HEK293 (cell line): ENCODE results near the gene SLC30A3.
A peak's percentile ranks its signal among the peaks of the same experiment; 100 is the strongest.

Source experiments
- GLIS1 ChIP-seq: fragments of 450-650 bp; formaldehyde crosslinking; IDR thresholded peaks from 2 replicates; pipeline ENCODE4 v1.5.1; 2016; ENCODE audit warnings: missing biosample characterization, missing genetic modification characterization
- GLIS2 ChIP-seq: fragments of 450-650 bp; formaldehyde crosslinking; IDR thresholded peaks from 2 replicates; pipeline ENCODE4 v1.5.1; 2016; ENCODE audit warnings: missing biosample characterization, missing genetic modification characterization
- PRDM10 ChIP-seq: fragments of 450-650 bp; formaldehyde crosslinking; IDR thresholded peaks from 2 replicates; pipeline ENCODE4 v1.5.1; 2016; ENCODE audit warnings: missing biosample characterization, missing genetic modification characterization
- SP3 ChIP-seq: fragments of 450-650 bp; formaldehyde crosslinking; IDR thresholded peaks from 2 replicates; pipeline ENCODE4 v1.5.1; 2016; ENCODE audit warnings: missing biosample characterization, missing genetic modification characterization
- ZBTB11 ChIP-seq: fragments of 450-650 bp; formaldehyde crosslinking; conservative IDR thresholded peaks from 2 replicates; pipeline ENCODE4 v1.5.1; 2016; ENCODE audit warnings: low read depth, missing biosample characterization, missing genetic modification characterization
- ZBTB20 ChIP-seq: fragments of 450-650 bp; formaldehyde crosslinking; IDR thresholded peaks from 2 replicates; pipeline ENCODE4 v1.5.1; 2016; ENCODE audit warnings: missing biosample characterization, missing genetic modification characterization
- ZBTB44 ChIP-seq: fragments of 450-650 bp; IDR thresholded peaks from 2 replicates; pipeline ENCODE4 v1.5.1; 2018; ENCODE audit warnings: missing biosample characterization, mild to moderate bottlenecking, missing genetic modification characterization
- ZIC2 ChIP-seq: fragments of 450-650 bp; formaldehyde crosslinking; IDR thresholded peaks from 2 replicates; pipeline ENCODE4 v1.5.1; 2016; ENCODE audit warnings: missing biosample characterization, missing genetic modification characterization
- ZNF121 ChIP-seq: fragments of 450-650 bp; formaldehyde crosslinking; IDR thresholded peaks from 2 replicates; pipeline ENCODE4 v1.5.1; 2016; ENCODE audit warnings: missing biosample characterization, missing genetic modification characterization
- ZNF133 ChIP-seq: fragments of 450-650 bp; formaldehyde crosslinking; IDR thresholded peaks from 2 replicates; pipeline ENCODE4 v1.5.1; 2016; ENCODE audit warnings: missing biosample characterization, missing genetic modification characterization
- ZNF174 ChIP-seq: fragments of 450-650 bp; formaldehyde crosslinking; IDR thresholded peaks from 2 replicates; pipeline ENCODE4 v1.5.0; 2017; ENCODE audit warnings: missing biosample characterization, mild to moderate bottlenecking, missing genetic modification characterization
- ZNF2 ChIP-seq: fragments of 450-650 bp; formaldehyde crosslinking; IDR thresholded peaks from 2 replicates; pipeline ENCODE4 v1.5.1; 2016; ENCODE audit warnings: missing biosample characterization, missing genetic modification characterization
- ZNF292 ChIP-seq: fragments of 450-650 bp; formaldehyde crosslinking; IDR thresholded peaks from 2 replicates; pipeline ENCODE4 v1.5.1; 2016; ENCODE audit warnings: low read depth, missing biosample characterization, missing genetic modification characterization, borderline replicate concordance
- ZNF324 ChIP-seq: fragments of 450-650 bp; formaldehyde crosslinking; IDR thresholded peaks from 2 replicates; pipeline ENCODE4 v1.5.1; 2016; ENCODE audit warnings: missing biosample characterization, missing genetic modification characterization
- ZNF391 ChIP-seq: fragments of 450-650 bp; formaldehyde crosslinking; IDR thresholded peaks from 2 replicates; pipeline ENCODE4 v1.5.1; 2016; ENCODE audit warnings: low read depth, missing biosample characterization, missing genetic modification characterization, borderline replicate concordance
- ZNF449 ChIP-seq: fragments of 450-650 bp; formaldehyde crosslinking; IDR thresholded peaks from 2 replicates; pipeline ENCODE4 v1.5.1; 2017; ENCODE audit warnings: missing biosample characterization, mild to moderate bottlenecking, missing genetic modification characterization, moderate library complexity
- ZNF514 ChIP-seq: fragments of 450-650 bp; formaldehyde crosslinking; IDR thresholded peaks from 2 replicates; pipeline ENCODE4 v1.5.1; 2016; ENCODE audit warnings: missing biosample characterization, missing genetic modification characterization
- ZNF558 ChIP-seq: fragments of 450-650 bp; formaldehyde crosslinking; IDR thresholded peaks from 2 replicates; pipeline ENCODE4 v1.5.1; 2016; ENCODE audit warnings: missing biosample characterization, missing genetic modification characterization
- ZNF560 ChIP-seq: fragments of 450-650 bp; formaldehyde crosslinking; IDR thresholded peaks from 2 replicates; pipeline ENCODE4 v1.5.1; 2017; ENCODE audit warnings: missing biosample characterization, missing genetic modification characterization, borderline replicate concordance
- ZNF600 ChIP-seq: fragments of 450-650 bp; formaldehyde crosslinking; IDR thresholded peaks from 2 replicates; pipeline ENCODE4 v1.5.1; 2016; ENCODE audit warnings: missing biosample characterization, missing genetic modification characterization
- ZNF654 ChIP-seq: fragments of 450-650 bp; formaldehyde crosslinking; IDR thresholded peaks from 2 replicates; pipeline ENCODE4 v1.5.1; 2016; ENCODE audit warnings: low read depth, missing biosample characterization, missing genetic modification characterization
- ZNF692 ChIP-seq: fragments of 450-650 bp; formaldehyde crosslinking; IDR thresholded peaks from 2 replicates; pipeline ENCODE4 v1.5.1; 2016; ENCODE audit warnings: missing biosample characterization, missing genetic modification characterization
- ZNF776 ChIP-seq: fragments of 450-650 bp; formaldehyde crosslinking; IDR thresholded peaks from 2 replicates; pipeline ENCODE4 v1.5.0; 2017; ENCODE audit warnings: missing biosample characterization, missing genetic modification characterization, borderline replicate concordance
- TF ChIP-seq, protein P1 (sequence below): fragments of 450-650 bp; formaldehyde crosslinking; IDR thresholded peaks from 2 replicates; pipeline ENCODE4 v1.5.1; 2016; ENCODE audit warnings: missing biosample characterization, missing genetic modification characterization

SLC30A3 gene

GRCh38 chr2:27249891-27250651, 12.8 kb downstream of the SLC30A3 start (continued):
- TF ChIP-seq PRDM10 (tag by site-specific recombination) (no peak), ZNF391 (tag by site-specific recombination) (no peak), ZIC2 (tag by site-specific recombination) (peak; percentile 38), ZNF654 (tag by site-specific recombination) (peak; percentile 77), ZNF121 (tag by site-specific recombination) (peak; percentile 97), ZNF692 (peak; percentile 39; the same call in 1 of the 2 replicates), ZNF514 (tag by site-specific recombination) (no peak), ZNF558 (tag by site-specific recombination) (no peak), ZNF560 (tag by site-specific recombination) (no peak), ZBTB44 (tag by site-specific recombination) (no peak), GLIS1 (tag by site-specific recombination) (peak; percentile 39; the same call in 1 of the 2 replicates), ZBTB11 (tag by site-specific recombination) (0 out of 2 replicates have a peak, but pooled peaks have one; percentile 15), ZNF600 (tag by site-specific recombination) (peak; percentile 87), ZNF292 (tag by site-specific recombination) (no peak), ZNF449 (tag by site-specific recombination) (no peak), GLIS2 (tag by site-specific recombination) (peak; percentile 70), SP3 (tag by site-specific recombination) (0 out of 2 replicates have a peak, but pooled peaks have one; percentile 19), ZBTB20 (tag by site-specific recombination) (peak; percentile 45; the same call in 1 of the 2 replicates), ZNF776 (tag by site-specific recombination) (no peak), ZNF174 (tag by site-specific recombination) (no peak), ZNF2 (tag by site-specific recombination) (peak; percentile 64; the same call in 1 of the 2 replicates), ZNF324 (tag by site-specific recombination) (no peak), ZNF133 (tag by site-specific recombination) (no peak)
- TF ChIP-seq, protein P1, sequence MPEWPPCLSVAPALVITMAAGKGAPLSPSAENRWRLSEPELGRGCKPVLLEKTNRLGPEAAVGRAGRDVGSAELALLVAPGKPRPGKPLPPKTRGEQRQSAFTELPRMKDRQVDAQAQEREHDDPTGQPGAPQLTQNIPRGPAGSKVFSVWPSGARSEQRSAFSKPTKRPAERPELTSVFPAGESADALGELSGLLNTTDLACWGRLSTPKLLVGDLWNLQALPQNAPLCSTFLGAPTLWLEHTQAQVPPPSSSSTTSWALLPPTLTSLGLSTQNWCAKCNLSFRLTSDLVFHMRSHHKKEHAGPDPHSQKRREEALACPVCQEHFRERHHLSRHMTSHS (tag by site-specific recombination), result no peak
